Measurements from ENCODE around the gene STOX2.
A peak's percentile ranks its signal among the peaks of the same experiment; 100 is the strongest.
"Not testable (repeated sequence)": the region's sequence is repeated elsewhere in the genome, so short reads cannot be mapped to it uniquely, and the experiment has no call there.

The STOX2 gene

GRCh38 chr4:184028561-184029374, 123.7 kb downstream of the STOX2 start:
- DNase-seq = peak; percentile 55

GRCh38 chr4:184030036-184030435, 124.9 kb downstream of the STOX2 start:
- peak; percentile 77 for DNase-seq

GRCh38 chr4:184030764-184031163, 125.7 kb downstream of the STOX2 start:
- no peak for DNase-seq

- no peak for DNase-seq
These were observed 127.0 kb downstream of the STOX2 start for GRCh38 chr4:184032091-184032490.

- no peak for DNase-seq
These were observed 134.9 kb downstream of the STOX2 start for GRCh38 chr4:184039963-184040383.

GRCh38 chr4:184041156-184041555, 136.0 kb downstream of the STOX2 start:
- no peak for DNase-seq

- no peak for DNase-seq
These were observed 141.0 kb downstream of the STOX2 start for GRCh38 chr4:184046148-184046547.

- not testable (repeated sequence) for DNase-seq
These were observed 146.2 kb downstream of the STOX2 start for GRCh38 chr4:184051262-184051661.

GRCh38 chr4:184052616-184053015, 147.5 kb downstream of the STOX2 start:
- DNase-seq = no peak

GRCh38 chr4:184053434-184053833, 148.3 kb downstream of the STOX2 start:
- no peak for DNase-seq

- DNase-seq = no peak
These were observed 151.8 kb downstream of the STOX2 start for GRCh38 chr4:184056877-184057276.

- DNase-seq = no peak
These were observed 152.9 kb downstream of the STOX2 start for GRCh38 chr4:184058026-184058425.

GRCh38 chr4:184059099-184059498, 154.0 kb downstream of the STOX2 start:
- DNase-seq = no peak

GRCh38 chr4:184061582-184061981, 156.5 kb downstream of the STOX2 start:
- DNase-seq = no peak

- no peak for DNase-seq
These were observed 157.7 kb downstream of the STOX2 start for GRCh38 chr4:184062769-184063168.

- DNase-seq = no peak
These were observed 159.8 kb downstream of the STOX2 start for GRCh38 chr4:184064877-184065276.

- no peak for DNase-seq
These were observed 161.6 kb downstream of the STOX2 start for GRCh38 chr4:184066584-184067300.

- DNase-seq = no peak
These were observed 162.9 kb downstream of the STOX2 start for GRCh38 chr4:184067931-184068554.

Data from MV-4-11 (cell line).